ENCODE data around the gene VASP. TPM values are rescaled to one million over a fixed set of nuclear protein-coding genes. Genes with fewer than 3 reads are reported as not detected.

The VASP gene
- total and polyA plus RNA-seq, 2 of the 13 experiments (the other 11 are each of a cell fraction or from before 2014, with no cell fraction given): 41.8 to 67.1 TPM

DNA sequence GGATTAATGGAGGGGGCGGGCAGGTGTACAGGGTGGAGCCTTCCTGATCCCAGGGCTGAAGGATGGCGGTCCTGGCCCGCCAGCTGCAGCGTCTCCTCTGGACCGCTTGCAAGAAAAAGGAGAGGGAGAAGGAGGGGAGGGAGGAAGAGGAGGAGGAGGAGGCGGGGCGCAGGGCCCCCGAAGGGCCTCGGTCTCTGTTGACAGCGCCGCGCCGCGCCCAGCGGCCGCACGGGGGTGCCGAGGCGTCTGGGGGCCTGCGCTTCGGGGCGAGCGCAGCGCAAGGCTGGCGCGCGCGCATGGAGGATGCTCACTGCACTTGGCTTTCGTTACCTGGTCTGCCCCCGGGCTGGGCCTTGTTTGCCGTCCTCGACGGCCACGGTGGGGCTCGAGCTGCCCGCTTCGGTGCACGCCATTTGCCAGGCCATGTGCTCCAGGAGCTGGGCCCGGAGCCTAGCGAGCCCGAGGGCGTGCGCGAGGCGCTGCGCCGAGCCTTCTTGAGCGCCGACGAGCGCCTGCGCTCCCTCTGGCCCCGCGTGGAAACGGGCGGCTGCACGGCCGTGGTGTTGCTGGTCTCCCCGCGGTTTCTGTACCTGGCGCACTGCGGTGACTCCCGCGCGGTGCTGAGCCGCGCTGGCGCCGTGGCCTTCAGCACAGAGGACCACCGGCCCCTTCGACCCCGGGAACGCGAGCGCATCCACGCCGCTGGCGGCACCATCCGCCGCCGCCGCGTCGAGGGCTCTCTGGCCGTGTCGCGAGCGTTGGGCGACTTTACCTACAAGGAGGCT lies 8.7 kb upstream of the VASP start, which contains the start of gene PPM1N:
Gene PPM1N, plus strand, starts transcription at position 33 of the 785 bp plus-strand sequence. Its CDS starts 30 bp downstream, at position 63.
- CTCF ChIA-PET (ENCODE audit: low intra/inter-chr PET ratio, low total read pairs): no interaction called here
- Histone ChIP-seq H3K4me2 (ENCODE audit: low read depth, low read length) (peak within 1 kb of the TSS; percentile 94), H3K9me3 (ENCODE audit: low read length) (no peaks in the 10 kb centered on the region), H2AFZ (ENCODE audit: low read length) (peak within 1 kb of the TSS; percentile 6), H3K36me3 (replicated peaks in 1 of 2; ENCODE audit: control insufficient read depth in 1 of 2, insufficient read depth in 2 of 2, low read length in 2 of 2) (no peaks in the 10 kb centered on the region), H3K4me1 (ENCODE audit: insufficient read depth, low read length) (peaks cover 44% of the 10 kb centered on the region), H3K4me3 (replicated peaks in 1 of 3; ENCODE audit: insufficient read depth in 1 of 3, low read depth in 2 of 3, low read length in 3 of 3) (peak within 1 kb of the TSS; percentile 60 to 74 (median 64)), H4K20me1 (ENCODE audit: insufficient read depth, low read length) (no peaks in the 10 kb centered on the region), H3K9ac (ENCODE audit: insufficient read depth, low read depth, low read length) (peak within 1 kb of the TSS; percentile 54; the same call in 1 of the 2 replicates), H3K27ac (ENCODE audit: extremely low read length, insufficient read depth, low read length) (no peak within 1 kb of the TSS), H3K27me3 (ENCODE audit: control insufficient read depth in 1 of 2, insufficient read depth in 2 of 2, low read length in 2 of 2) (no peaks in the 10 kb centered on the region; a peak in 1 of 5 replicates), H3K79me2 (ENCODE audit: insufficient read depth, low read length) (no peaks in the 10 kb centered on the region)
- 66% methylated on average over 65 of the region's 89 CpGs for WGBS (ENCODE audit: low lambda C conversion rate)
- intact Hi-C loops (cut with micrococcal nuclease; ENCODE audit: unreplicated experiment) (loop anchor here (5.0 kb wide), 1 partner anchor 144 kb away; no protein-coding TSS in a partner anchor), in situ Hi-C loops (cut with HindIII; ENCODE audit: extremely low pct_ligation_motif_present, low pct_unique_long_range_greater_than_20kb) (no loop called here)
- ATAC-seq (peak; percentile 54), FAIRE-seq (no peak), DNase-seq (ENCODE audit: low spot score) (no peak)
- BruUV-seq (replicated peaks): no TSS peak
- POLR2A ChIA-PET: interaction anchor here (1.2 kb wide), 1 partner anchor 31 kb away, joined by 4 read pairs; the partner anchor contains the start of gene FOSB
- TF ChIP-seq ZNF251 (CRISPR knock-in tag; IDR thresholded peaks at IDR 0.05) (no peak), HNRNPLL (IDR thresholded peaks at IDR 0.05; ENCODE audit: low read depth, low read length, poor library complexity, severe bottlenecking) (peak; percentile 31), ZNF777 (CRISPR knock-in tag; IDR thresholded peaks at IDR 0.05) (peak; percentile 75), SP5 (CRISPR knock-in tag; IDR thresholded peaks at IDR 0.05; ENCODE audit: borderline replicate concordance, low read depth) (peak; percentile 59), GTF2F1 (IDR thresholded peaks at IDR 0.05; ENCODE audit: low read length) (no peak), SAP130 (CRISPR knock-in tag; IDR thresholded peaks at IDR 0.05; ENCODE audit: low read depth) (0 out of 2 replicates have a peak, but pooled peaks have one; percentile 33), HNRNPK (IDR thresholded peaks at IDR 0.05; ENCODE audit: low read depth, low read length, poor library complexity, severe bottlenecking) (peak; percentile 92), ZNF121 (CRISPR knock-in tag; IDR thresholded peaks at IDR 0.05) (no peak), MTA1 (CRISPR knock-in tag; IDR thresholded peaks at IDR 0.05; ENCODE audit: borderline replicate concordance) (peak; percentile 5; the same call in 1 of the 2 replicates), ZFY (CRISPR knock-in tag; IDR thresholded peaks at IDR 0.05) (0 out of 2 replicates have a peak, but pooled peaks have one; percentile 15), ZNF292 (CRISPR knock-in tag; IDR thresholded peaks at IDR 0.05; ENCODE audit: borderline replicate concordance, low read depth) (no peak), PATZ1 (CRISPR knock-in tag; IDR thresholded peaks at IDR 0.05) (peak; percentile 39; the same call in 1 of the 2 replicates)
- TF ChIP-seq, protein P1, sequence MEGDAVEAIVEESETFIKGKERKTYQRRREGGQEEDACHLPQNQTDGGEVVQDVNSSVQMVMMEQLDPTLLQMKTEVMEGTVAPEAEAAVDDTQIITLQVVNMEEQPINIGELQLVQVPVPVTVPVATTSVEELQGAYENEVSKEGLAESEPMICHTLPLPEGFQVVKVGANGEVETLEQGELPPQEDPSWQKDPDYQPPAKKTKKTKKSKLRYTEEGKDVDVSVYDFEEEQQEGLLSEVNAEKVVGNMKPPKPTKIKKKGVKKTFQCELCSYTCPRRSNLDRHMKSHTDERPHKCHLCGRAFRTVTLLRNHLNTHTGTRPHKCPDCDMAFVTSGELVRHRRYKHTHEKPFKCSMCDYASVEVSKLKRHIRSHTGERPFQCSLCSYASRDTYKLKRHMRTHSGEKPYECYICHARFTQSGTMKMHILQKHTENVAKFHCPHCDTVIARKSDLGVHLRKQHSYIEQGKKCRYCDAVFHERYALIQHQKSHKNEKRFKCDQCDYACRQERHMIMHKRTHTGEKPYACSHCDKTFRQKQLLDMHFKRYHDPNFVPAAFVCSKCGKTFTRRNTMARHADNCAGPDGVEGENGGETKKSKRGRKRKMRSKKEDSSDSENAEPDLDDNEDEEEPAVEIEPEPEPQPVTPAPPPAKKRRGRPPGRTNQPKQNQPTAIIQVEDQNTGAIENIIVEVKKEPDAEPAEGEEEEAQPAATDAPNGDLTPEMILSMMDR (CRISPR knock-in tag; IDR thresholded peaks at IDR 0.05): peak; percentile 38; the same call in 1 of the 2 replicates
- TF ChIP-seq, protein P2, sequence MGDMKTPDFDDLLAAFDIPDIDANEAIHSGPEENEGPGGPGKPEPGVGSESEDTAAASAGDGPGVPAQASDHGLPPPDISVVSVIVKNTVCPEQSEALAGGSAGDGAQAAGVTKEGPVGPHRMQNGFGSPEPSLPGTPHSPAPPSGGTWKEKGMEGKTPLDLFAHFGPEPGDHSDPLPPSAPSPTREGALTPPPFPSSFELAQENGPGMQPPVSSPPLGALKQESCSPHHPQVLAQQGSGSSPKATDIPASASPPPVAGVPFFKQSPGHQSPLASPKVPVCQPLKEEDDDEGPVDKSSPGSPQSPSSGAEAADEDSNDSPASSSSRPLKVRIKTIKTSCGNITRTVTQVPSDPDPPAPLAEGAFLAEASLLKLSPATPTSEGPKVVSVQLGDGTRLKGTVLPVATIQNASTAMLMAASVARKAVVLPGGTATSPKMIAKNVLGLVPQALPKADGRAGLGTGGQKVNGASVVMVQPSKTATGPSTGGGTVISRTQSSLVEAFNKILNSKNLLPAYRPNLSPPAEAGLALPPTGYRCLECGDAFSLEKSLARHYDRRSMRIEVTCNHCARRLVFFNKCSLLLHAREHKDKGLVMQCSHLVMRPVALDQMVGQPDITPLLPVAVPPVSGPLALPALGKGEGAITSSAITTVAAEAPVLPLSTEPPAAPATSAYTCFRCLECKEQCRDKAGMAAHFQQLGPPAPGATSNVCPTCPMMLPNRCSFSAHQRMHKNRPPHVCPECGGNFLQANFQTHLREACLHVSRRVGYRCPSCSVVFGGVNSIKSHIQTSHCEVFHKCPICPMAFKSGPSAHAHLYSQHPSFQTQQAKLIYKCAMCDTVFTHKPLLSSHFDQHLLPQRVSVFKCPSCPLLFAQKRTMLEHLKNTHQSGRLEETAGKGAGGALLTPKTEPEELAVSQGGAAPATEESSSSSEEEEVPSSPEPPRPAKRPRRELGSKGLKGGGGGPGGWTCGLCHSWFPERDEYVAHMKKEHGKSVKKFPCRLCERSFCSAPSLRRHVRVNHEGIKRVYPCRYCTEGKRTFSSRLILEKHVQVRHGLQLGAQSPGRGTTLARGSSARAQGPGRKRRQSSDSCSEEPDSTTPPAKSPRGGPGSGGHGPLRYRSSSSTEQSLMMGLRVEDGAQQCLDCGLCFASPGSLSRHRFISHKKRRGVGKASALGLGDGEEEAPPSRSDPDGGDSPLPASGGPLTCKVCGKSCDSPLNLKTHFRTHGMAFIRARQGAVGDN (CRISPR knock-in tag; IDR thresholded peaks at IDR 0.05): peak; percentile 35; the same call in 1 of the 2 replicates
- TF ChIP-seq, protein P3, sequence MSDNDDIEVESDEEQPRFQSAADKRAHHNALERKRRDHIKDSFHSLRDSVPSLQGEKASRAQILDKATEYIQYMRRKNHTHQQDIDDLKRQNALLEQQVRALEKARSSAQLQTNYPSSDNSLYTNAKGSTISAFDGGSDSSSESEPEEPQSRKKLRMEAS (IDR thresholded peaks at IDR 0.05): 0 out of 2 replicates have a peak, but pooled peaks have one; percentile 22
